Astrocyte (in vitro differentiated cells and primary cell): ENCODE data around the gene SLC8B1.

Experiments
- EZH2 ChIP-seq: IDR thresholded peaks from 2 replicates; pipeline ENCODE4 v1.6.1; 2012; ENCODE audit warnings: mild to moderate bottlenecking, low read length, inconsistent platforms; ENCODE audit not compliant: insufficient read depth
- TF ChIP-seq, protein P1 (sequence below): IDR thresholded peaks from 2 replicates; pipeline ENCODE4 v1.5.1; 2011; ENCODE audit warnings: low read depth, mild to moderate bottlenecking, inconsistent platforms, low read length, moderate library complexity; ENCODE audit not compliant: insufficient read depth

DNA sequence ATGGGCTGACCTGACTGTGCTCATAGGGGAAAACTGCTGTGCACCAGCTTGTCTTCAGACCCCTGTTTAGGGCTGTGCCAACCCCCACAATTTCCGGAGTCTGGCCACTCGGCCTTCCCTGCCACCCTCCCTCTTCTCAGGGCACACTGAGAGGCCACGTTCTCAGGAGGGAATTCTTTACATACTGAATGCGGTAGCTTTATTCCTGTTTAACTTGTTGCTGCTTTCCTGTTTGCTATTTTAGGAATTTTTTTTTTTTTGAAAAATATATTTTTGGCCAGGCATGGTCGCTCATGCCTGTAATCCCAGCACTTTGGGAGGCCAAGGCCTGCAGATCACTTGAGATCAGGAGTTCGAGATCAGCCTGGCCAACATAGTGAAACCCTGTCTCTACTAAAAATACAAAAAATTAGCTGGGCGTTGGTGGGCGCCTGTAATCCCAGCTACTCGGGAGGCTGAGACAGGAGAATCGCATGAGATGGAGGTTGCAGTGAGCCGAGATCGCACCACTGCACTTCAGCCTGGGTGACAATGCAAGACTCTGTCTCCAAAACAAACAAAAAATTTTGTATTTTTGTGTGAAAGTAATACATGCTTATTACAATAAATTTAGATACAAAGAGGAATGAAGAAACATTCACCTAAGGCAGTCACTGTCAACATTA, 74.1 kb downstream of the SLC8B1 start:
- TF ChIP-seq, protein P1, sequence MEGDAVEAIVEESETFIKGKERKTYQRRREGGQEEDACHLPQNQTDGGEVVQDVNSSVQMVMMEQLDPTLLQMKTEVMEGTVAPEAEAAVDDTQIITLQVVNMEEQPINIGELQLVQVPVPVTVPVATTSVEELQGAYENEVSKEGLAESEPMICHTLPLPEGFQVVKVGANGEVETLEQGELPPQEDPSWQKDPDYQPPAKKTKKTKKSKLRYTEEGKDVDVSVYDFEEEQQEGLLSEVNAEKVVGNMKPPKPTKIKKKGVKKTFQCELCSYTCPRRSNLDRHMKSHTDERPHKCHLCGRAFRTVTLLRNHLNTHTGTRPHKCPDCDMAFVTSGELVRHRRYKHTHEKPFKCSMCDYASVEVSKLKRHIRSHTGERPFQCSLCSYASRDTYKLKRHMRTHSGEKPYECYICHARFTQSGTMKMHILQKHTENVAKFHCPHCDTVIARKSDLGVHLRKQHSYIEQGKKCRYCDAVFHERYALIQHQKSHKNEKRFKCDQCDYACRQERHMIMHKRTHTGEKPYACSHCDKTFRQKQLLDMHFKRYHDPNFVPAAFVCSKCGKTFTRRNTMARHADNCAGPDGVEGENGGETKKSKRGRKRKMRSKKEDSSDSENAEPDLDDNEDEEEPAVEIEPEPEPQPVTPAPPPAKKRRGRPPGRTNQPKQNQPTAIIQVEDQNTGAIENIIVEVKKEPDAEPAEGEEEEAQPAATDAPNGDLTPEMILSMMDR = no peak
- TF ChIP-seq EZH2 = no peak
